Naive B cell (primary cell): ENCODE measurements around the gene MAGI2. TPM values are rescaled to one million over a fixed set of nuclear protein-coding genes. Genes with fewer than 3 reads are reported as not detected.

ENCODE experiments used
- ATAC-seq, 2 donors: fragments of 150-1000 bp; cut with Tn5 transposase; 2 replicates each; pipeline ENCODE4 v1.10.0; 2021; ENCODE audit warnings: low read depth in 2 of 2, mild to moderate bottlenecking in 2 of 2, moderate library complexity in 2 of 2
- DNase-seq: peaks from one replicate; pipeline ENCODE4 v3.0.0; 2022
- H3K27ac Mint-ChIP-seq, 6 donors: one replicate each; pipeline ENCODE4 v1.8.0; 2020 to 2022; ENCODE audit warnings: mild to moderate bottlenecking in 6 of 6, mixed read lengths in 6 of 6, moderate library complexity in 5 of 6, inconsistent platforms in 2 of 6
- H3K27me3 Mint-ChIP-seq, 3 donors: one replicate each; pipeline ENCODE4 v1.8.0; 2021 to 2022; ENCODE audit warnings: mixed read lengths in 3 of 3, mild to moderate bottlenecking in 1 of 3
- H3K36me3 Mint-ChIP-seq, 2 donors: one replicate each; pipeline ENCODE4 v1.8.0; 2020 to 2022; ENCODE audit warnings: mixed read lengths in 2 of 2, inconsistent platforms in 1 of 2, mild to moderate bottlenecking in 1 of 2
- H3K4me1 Mint-ChIP-seq, 3 donors: one replicate each; pipeline ENCODE4 v1.8.0; 2020 to 2022; ENCODE audit warnings: mixed read lengths in 3 of 3, inconsistent platforms in 1 of 3, mild to moderate bottlenecking in 1 of 3, moderate library complexity in 1 of 3
- H3K4me3 Mint-ChIP-seq, 8 donors: one replicate each; pipeline ENCODE4 v1.8.0; 2020 to 2022; ENCODE audit warnings: mild to moderate bottlenecking in 8 of 8, mixed read lengths in 8 of 8, moderate library complexity in 8 of 8, inconsistent platforms in 2 of 8
- H3K9me3 Mint-ChIP-seq, 7 donors: one replicate each; pipeline ENCODE4 v1.8.0; 2020 to 2022; ENCODE audit warnings: mixed read lengths in 7 of 7, mild to moderate bottlenecking in 5 of 7, inconsistent platforms in 2 of 7, moderate library complexity in 1 of 7
- polyA plus RNA-seq, 6 donors: library from polyadenylated mRNA; unstranded; fragments of 300-500 nt; fragmentation: Illumina TruSeq; gene quantifications; one replicate each; pipeline ENCODE4 v1.2.3, GENCODE V29; 2021; ENCODE audit warnings: low read depth in 6 of 6

The MAGI2 gene
- polyA plus RNA-seq, 6 donors from 2014 or later, result 0.04 to 0.06 (median 0.04) TPM; not detected in 3

DNA sequence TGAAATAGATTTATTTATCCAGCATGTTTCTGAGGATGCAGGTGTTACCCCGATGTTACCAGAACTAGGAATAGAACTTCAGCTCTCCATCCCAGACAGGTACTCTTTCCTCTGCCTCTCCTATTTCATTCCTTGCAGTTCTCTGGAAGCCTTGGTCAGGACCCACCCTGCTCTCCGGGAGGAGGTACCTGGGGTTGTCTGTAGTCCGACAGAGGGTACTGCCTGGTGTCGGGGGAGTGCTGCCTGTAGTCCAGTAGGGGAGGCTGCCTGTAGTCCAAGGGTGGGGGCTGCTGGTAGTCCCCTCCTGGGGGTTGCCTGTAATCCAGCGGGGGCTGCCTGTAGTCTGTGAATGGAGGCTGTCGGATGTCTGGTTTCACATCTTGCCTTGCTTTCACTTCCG lies 1326.5 kb downstream of the MAGI2 start:
- H3K9me3 Mint-ChIP-seq, result no peaks in the 10 kb centered on the region
- H3K27me3 Mint-ChIP-seq, result peaks cover 0 to 5% (median 4%) of the 10 kb centered on the region in 3 donors

DNA sequence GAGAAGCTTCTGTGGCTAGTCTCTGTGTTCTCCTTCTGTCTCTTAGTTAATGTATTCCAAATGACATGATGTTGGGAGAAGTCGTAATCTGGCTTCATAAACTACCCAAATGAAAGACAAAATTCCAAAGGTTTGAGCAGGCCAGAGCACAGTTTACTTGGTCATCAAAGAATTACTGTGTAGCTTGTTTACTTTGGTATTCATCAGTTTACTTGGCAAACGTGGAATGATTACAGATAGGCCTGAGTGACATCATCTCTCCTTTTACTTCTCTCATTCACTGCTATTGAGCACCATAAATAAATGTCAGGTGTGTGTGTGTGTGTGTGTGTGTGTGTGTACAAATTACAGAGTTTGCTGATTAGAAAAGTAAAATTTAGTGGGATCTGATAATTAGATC lies 1327.6 kb downstream of the MAGI2 start:
- Mint-ChIP-seq H3K4me3 (no peak overlapping the region), H3K36me3 (no peaks in the 10 kb centered on the region), H3K27ac (no peak overlapping the region), H3K4me1 (no peaks in the 10 kb centered on the region), H3K27me3 (peaks cover 0 to 5% (median 4%) of the 10 kb centered on the region in 3 donors), H3K9me3 (no peaks in the 10 kb centered on the region)
- DNase-seq, result no peak
- ATAC-seq, result no peak

More for the DNA sequence above, 1326.5 kb downstream of the MAGI2 start:
- Mint-ChIP-seq H3K4me1 (no peaks in the 10 kb centered on the region), H3K27ac (no peak overlapping the region), H3K4me3 (no peak overlapping the region), H3K36me3 (no peaks in the 10 kb centered on the region)
- ATAC-seq (no peak), DNase-seq (no peak)

- no peaks in the 10 kb centered on the region for H3K36me3 Mint-ChIP-seq
- DNase-seq (no peak), ATAC-seq (no peak)
- H3K27me3 Mint-ChIP-seq, result peaks cover 0 to 5% (median 4%) of the 10 kb centered on the region in 3 donors
- H3K27ac Mint-ChIP-seq, result no peak overlapping the region
- no peak overlapping the region for H3K4me3 Mint-ChIP-seq
- H3K4me1 Mint-ChIP-seq, result no peaks in the 10 kb centered on the region
- no peaks in the 10 kb centered on the region for H3K9me3 Mint-ChIP-seq
Measured at GRCh38 chr7:78124216-78124615, 1329.3 kb downstream of the MAGI2 start.

DNA sequence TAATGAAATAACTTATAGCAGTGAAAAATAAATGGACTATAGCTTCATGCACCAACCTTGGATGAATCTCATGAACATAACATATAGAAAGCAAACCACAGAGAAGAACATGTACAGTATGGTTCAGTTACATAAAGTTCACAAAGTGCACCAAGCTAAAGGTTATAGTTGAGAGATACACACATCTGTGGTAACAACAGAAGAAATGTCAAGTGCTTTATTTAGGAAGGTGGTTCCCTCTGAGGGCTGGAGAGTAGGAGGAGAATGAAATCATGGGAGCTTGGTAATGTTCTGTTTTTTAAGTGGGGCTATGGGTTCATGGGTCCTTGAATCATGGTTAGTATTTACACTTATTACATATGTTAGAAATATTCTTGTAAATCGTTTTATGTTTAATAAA lies 1331.6 kb downstream of the MAGI2 start:
- Mint-ChIP-seq H3K9me3 (no peaks in the 10 kb centered on the region), H3K36me3 (no peaks in the 10 kb centered on the region), H3K4me1 (no peaks in the 10 kb centered on the region), H3K27ac (no peak overlapping the region), H3K27me3 (peaks cover 0 to 5% (median 4%) of the 10 kb centered on the region in 3 donors), H3K4me3 (no peak overlapping the region)
- ATAC-seq (no peak), DNase-seq (no peak)

DNA sequence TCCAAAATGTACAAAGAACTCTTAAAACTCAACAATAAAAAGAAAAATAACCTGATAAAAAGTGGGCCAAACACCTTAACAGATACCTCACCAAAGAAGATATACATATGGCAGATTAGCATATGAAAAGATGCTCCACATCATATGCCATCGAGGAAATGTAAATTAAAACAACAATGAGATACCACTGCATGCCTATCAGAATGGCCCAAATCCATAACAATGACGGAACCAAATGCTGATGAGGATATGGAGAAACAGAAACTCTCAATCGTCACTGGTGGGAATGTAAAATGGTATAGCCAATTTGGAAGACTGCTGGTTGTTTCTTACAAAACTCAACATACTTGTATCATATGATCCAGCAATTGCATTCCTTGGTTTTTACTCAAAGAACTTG lies 1335.0 kb downstream of the MAGI2 start:
- no peak for ATAC-seq
- DNase-seq, result no peak
- Mint-ChIP-seq H3K9me3 (peaks cover 0 to 4% (median 0%) of the 10 kb centered on the region in 7 donors), H3K4me3 (no peak overlapping the region), H3K4me1 (no peaks in the 10 kb centered on the region), H3K27ac (no peak overlapping the region), H3K36me3 (no peaks in the 10 kb centered on the region), H3K27me3 (peaks cover 11 to 25% (median 24%) of the 10 kb centered on the region in 3 donors)

DNA sequence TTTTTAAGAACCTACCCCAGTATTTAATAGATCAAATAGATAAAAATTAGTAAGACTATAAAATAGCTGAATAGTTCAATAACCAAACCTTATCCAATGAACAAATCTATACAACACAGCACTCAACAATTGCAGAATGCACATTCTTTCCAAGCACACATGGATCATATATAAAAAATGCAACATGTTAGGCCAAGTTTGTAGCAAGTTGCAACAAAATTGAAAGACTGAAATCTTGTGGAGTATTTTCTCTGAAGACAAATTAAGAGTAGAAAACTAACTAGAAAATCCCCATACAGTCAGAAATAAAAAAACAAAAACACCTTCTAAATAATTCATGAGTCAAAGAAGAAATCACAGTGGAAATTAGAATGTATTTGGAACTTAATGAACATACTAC lies 1337.6 kb downstream of the MAGI2 start:
- no peaks in the 10 kb centered on the region for H3K36me3 Mint-ChIP-seq
- ATAC-seq, result no peak
- H3K27ac Mint-ChIP-seq, result no peak overlapping the region
- DNase-seq, result no peak
- peaks cover 34 to 51% (median 41%) of the 10 kb centered on the region in 3 donors for H3K27me3 Mint-ChIP-seq
- H3K4me1 Mint-ChIP-seq, result no peaks in the 10 kb centered on the region
- peaks cover 0 to 4% (median 0%) of the 10 kb centered on the region in 7 donors for H3K9me3 Mint-ChIP-seq
- H3K4me3 Mint-ChIP-seq, result no peak overlapping the region

GRCh38 chr7:78114993-78115392 lies 1338.5 kb downstream of the MAGI2 start:
- peaks cover 0 to 4% (median 0%) of the 10 kb centered on the region in 7 donors for H3K9me3 Mint-ChIP-seq
- ATAC-seq (no peak), DNase-seq (no peak)
- H3K4me3 Mint-ChIP-seq, result no peak overlapping the region
- H3K27ac Mint-ChIP-seq, result no peak overlapping the region
- no peaks in the 10 kb centered on the region for H3K36me3 Mint-ChIP-seq
- H3K27me3 Mint-ChIP-seq, result peaks cover 39 to 56% (median 44%) of the 10 kb centered on the region in 3 donors
- no peaks in the 10 kb centered on the region for H3K4me1 Mint-ChIP-seq

DNA sequence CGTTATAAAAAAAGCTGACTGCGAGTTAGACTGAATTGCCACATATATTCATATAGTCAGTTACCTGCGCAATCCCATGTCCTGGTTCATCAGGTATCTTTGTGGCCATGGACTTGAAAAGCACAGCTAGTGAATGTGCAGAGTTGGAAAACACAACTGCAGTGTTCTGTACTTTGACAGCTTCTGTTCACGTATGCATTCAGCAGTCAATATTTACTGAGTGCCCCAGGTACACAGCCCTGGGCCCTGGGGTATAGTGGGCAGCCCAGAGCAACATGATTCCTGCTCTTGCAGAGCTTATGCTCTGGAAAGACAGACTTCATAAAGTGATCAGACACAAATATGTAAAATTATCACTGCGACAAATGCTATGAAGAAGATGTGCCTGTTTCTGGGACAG lies 1341.0 kb downstream of the MAGI2 start:
- peaks cover 0 to 14% of the 10 kb centered on the region in 2 donors for H3K36me3 Mint-ChIP-seq
- H3K4me1 Mint-ChIP-seq, result no peaks in the 10 kb centered on the region
- H3K4me3 Mint-ChIP-seq, result no peak overlapping the region
- H3K27ac Mint-ChIP-seq, result no peak overlapping the region
- DNase-seq (no peak), ATAC-seq (no peak)
- H3K27me3 Mint-ChIP-seq, result peaks cover 40 to 67% (median 53%) of the 10 kb centered on the region in 3 donors
- H3K9me3 Mint-ChIP-seq, result peaks cover 0 to 8% (median 5%) of the 10 kb centered on the region in 7 donors

DNA sequence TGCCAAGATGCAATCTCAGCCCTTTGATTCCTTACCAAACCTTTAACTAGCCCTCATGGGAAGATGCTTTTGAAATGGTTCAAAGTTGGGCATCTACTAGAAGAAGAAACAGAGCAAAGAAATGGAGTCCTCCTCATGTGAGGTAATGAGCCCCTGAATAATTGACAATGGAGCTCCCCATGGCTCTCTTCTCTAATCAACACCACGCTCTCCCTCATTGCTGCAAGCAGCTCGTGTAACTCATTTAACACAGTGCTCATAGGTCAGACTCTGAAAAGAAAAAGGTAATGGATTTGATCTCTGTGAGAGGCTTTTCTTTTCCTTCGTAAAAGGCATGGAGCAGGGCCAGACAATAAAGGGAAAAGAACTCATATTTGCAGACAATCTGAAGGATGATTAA lies 1342.1 kb downstream of the MAGI2 start:
- H3K4me3 Mint-ChIP-seq, result no peak overlapping the region
- DNase-seq, result no peak
- no peaks in the 10 kb centered on the region for H3K4me1 Mint-ChIP-seq
- peaks cover 0 to 16% (median 7%) of the 10 kb centered on the region in 7 donors for H3K9me3 Mint-ChIP-seq
- H3K27me3 Mint-ChIP-seq, result peaks cover 38 to 70% (median 51%) of the 10 kb centered on the region in 3 donors
- peaks cover 0 to 20% of the 10 kb centered on the region in 2 donors for H3K36me3 Mint-ChIP-seq
- ATAC-seq, result no peak
- no peak overlapping the region for H3K27ac Mint-ChIP-seq

DNA sequence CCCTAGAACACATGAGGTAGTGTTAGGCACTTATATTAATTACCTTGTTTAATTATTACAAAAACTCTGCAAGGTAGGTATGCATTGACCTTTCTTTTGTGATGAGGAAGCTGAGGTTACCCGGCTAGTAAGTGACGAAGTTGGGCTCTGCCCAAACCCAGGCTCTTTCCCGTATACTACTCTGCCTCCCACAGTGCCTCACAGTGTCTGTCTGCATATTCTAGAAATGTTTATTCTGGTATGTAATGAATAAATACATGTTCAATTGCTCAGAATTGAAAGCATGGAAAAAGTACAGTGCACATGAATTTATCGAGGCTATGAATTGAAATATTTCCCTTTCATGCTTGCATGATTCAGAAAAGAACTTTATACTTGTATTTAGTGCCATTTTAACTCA lies 1350.0 kb downstream of the MAGI2 start:
- Mint-ChIP-seq H3K27ac (no peak overlapping the region), H3K4me1 (no peaks in the 10 kb centered on the region), H3K9me3 (peaks cover 0 to 16% (median 5%) of the 10 kb centered on the region in 7 donors), H3K27me3 (peaks cover 9 to 13% (median 12%) of the 10 kb centered on the region in 3 donors), H3K4me3 (no peak overlapping the region), H3K36me3 (peaks cover 0 to 17% of the 10 kb centered on the region in 2 donors)
- ATAC-seq, result no peak
- no peak for DNase-seq

DNA sequence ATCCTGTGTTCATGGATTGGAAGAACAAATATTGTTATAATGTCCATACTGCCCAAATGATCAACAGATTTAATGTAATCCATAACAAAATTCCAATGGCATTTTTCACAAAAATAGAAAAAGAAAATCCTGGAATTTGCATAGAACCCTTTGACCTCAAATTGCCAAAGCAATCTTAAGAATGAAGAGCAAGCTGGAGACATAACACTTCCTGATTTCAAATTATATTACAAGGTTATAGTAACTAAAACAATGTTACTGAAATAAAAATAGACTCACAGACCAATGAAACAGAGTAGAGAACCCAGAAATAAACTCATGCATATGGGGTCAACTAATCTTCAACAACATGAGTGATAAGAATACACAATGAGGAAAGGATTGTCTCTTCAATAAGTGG lies 1352.4 kb downstream of the MAGI2 start:
- H3K9me3 Mint-ChIP-seq, result peaks cover 0 to 8% (median 5%) of the 10 kb centered on the region in 7 donors
- no peak for DNase-seq
- no peak overlapping the region for H3K4me3 Mint-ChIP-seq
- H3K4me1 Mint-ChIP-seq, result no peaks in the 10 kb centered on the region
- ATAC-seq, result no peak
- no peak overlapping the region for H3K27ac Mint-ChIP-seq
- no peaks in the 10 kb centered on the region for H3K36me3 Mint-ChIP-seq
- H3K27me3 Mint-ChIP-seq, result peaks cover 8 to 16% (median 15%) of the 10 kb centered on the region in 3 donors

- peaks cover 4 to 17% (median 7%) of the 10 kb centered on the region in 7 donors for H3K9me3 Mint-ChIP-seq
- no peak overlapping the region for H3K27ac Mint-ChIP-seq
- ATAC-seq, result no peak
- no peaks in the 10 kb centered on the region for H3K36me3 Mint-ChIP-seq
- no peak for DNase-seq
- peaks cover 20 to 24% (median 23%) of the 10 kb centered on the region in 3 donors for H3K27me3 Mint-ChIP-seq
- no peak overlapping the region for H3K4me3 Mint-ChIP-seq
- no peaks in the 10 kb centered on the region for H3K4me1 Mint-ChIP-seq
Measured at GRCh38 chr7:78099715-78100394, 1353.6 kb downstream of the MAGI2 start.

DNA sequence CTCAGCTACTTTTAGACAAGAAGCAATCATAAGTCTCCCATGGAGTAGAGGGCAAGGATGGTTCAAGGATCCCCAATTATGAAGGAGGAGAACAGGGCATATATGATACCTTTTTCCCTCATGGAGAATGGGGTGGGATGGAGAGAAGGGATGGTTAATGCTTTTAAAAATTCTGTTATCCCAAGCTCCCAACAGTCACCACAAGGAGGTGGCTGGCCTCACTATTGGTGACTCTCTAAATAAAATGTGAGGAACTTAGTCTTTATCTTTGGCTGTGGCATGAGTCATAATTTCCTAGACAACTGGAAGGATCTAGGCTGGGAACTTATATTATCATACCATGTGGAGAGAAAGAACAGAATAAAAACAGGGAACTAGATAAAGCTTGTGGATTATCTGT lies 1357.9 kb downstream of the MAGI2 start:
- no peaks in the 10 kb centered on the region for H3K36me3 Mint-ChIP-seq
- no peak overlapping the region for H3K4me3 Mint-ChIP-seq
- no peak for ATAC-seq
- peaks cover 4 to 18% (median 5%) of the 10 kb centered on the region in 7 donors for H3K9me3 Mint-ChIP-seq
- H3K27me3 Mint-ChIP-seq, result peaks cover 21 to 31% (median 27%) of the 10 kb centered on the region in 3 donors
- no peak for DNase-seq
- H3K27ac Mint-ChIP-seq, result no peak overlapping the region
- H3K4me1 Mint-ChIP-seq, result no peaks in the 10 kb centered on the region

- Mint-ChIP-seq H3K4me3 (no peak overlapping the region), H3K27ac (no peak overlapping the region), H3K36me3 (no peaks in the 10 kb centered on the region), H3K9me3 (peaks cover 4 to 18% (median 4%) of the 10 kb centered on the region in 7 donors), H3K4me1 (no peaks in the 10 kb centered on the region), H3K27me3 (peaks cover 15 to 31% (median 30%) of the 10 kb centered on the region in 3 donors)
- no peak for ATAC-seq
- no peak for DNase-seq
Measured at GRCh38 chr7:78092331-78092730, 1361.1 kb downstream of the MAGI2 start.
